Body of pancreas (tissue), 4 donors: ENCODE measurements around the gene TMEM182. TPM values are rescaled to one million over a fixed set of nuclear protein-coding genes. Genes with fewer than 3 reads are reported as not detected.

ENCODE experiments used
- ATAC-seq: fragments of 150-250 bp; one replicate; pipeline ENCODE4 v1.9.1; 2016
- DNase-seq, 4 donors: peaks; one replicate each; pipeline ENCODE4 v3.0.0-alpha.2; 2019
- H3K27ac ChIP-seq, 4 donors: fragments of 200-600 bp; sonication (generic); 1 replicate in 3 of 4; 2 replicates in 1 of 4; pipeline versions ENCODE4 v1.5.1 to v1.6.1; 2016 to 2019; ENCODE audit warnings: mild to moderate bottlenecking in 1 of 4, mixed read lengths in 1 of 4, moderate library complexity in 1 of 4
- H3K27me3 ChIP-seq, 2 donors: fragments of 200-600 bp; sonication (generic); one replicate each; pipeline ENCODE4 v1.6.0; 2016; ENCODE audit warnings: mild to moderate bottlenecking in 1 of 2
- H3K36me3 ChIP-seq, 2 donors: fragments of 200-600 bp; sonication (generic); replicated peaks in 1 of 2; 2 replicates each; pipeline ENCODE4 v1.5.1; 2016; ENCODE audit warnings: low read depth in 2 of 2; ENCODE audit not compliant: insufficient read depth in 1 of 2
- H3K4me1 ChIP-seq: fragments of 200-600 bp; sonication (generic); one replicate; pipeline ENCODE4 v1.6.0; 2016
- H3K4me3 ChIP-seq, 2 donors: fragments of 200-600 bp; sonication (generic); 1 replicate in 1 of 2; 2 replicates in 1 of 2; pipeline ENCODE4 v1.5.1; 2016 to 2019
- H3K9me3 ChIP-seq, 3 donors: fragments of 200-600 bp; sonication (generic); 1 replicate in 2 of 3; 2 replicates in 1 of 3; pipeline ENCODE4 v1.5.1; 2016
- CTCF ChIP-seq, 7 experiments: fragments of 450-650 bp in 4 of 7; fragments of 200-600 bp in 3 of 7; sonication (generic) in 3 of 7; IDR thresholded peaks; one replicate each; pipeline ENCODE4 v1.5.1; 2016 to 2019; ENCODE audit warnings: antibody characterized with exemption in 7 of 7
- POLR2A ChIP-seq, 3 donors: fragments of 450-650 bp; IDR thresholded peaks; one replicate each; pipeline ENCODE4 v1.6.1; 2016; ENCODE audit warnings: antibody characterized with exemption in 3 of 3, mild to moderate bottlenecking in 2 of 3
- WGBS, 2 donors: methylation state at CpG; one replicate each; pipeline ENCODE4 v1.1.5; 2017; 5-methylcytosine and 5-hydroxymethylcytosine counted together
- intact Hi-C: fragments of 100-400 bp; cut with DNase I; formaldehyde crosslinking; loops from one replicate; pipeline ENCODE4 v1.15.1; 2023
- total RNA-seq, 2 donors: library from RNA; depleted of rRNA; stranded (reverse); fragments of >200 nt; gene quantifications; one replicate each; pipeline ENCODE4 v1.1.0, GENCODE V29; 2016

Gene TMEM182
- total RNA-seq, 2 donors from 2014 or later: 0.33 to 1.8 TPM

GRCh38 chr2:102843764-102844443 is 82.1 kb downstream of the TMEM182 start:
- intact Hi-C loops: no loop called here
- Histone ChIP-seq H3K36me3 (no peaks in the 10 kb centered on the region), H3K27ac (no peak overlapping the region), H3K27me3 (no peaks in the 10 kb centered on the region), H3K4me3 (no peak overlapping the region), H3K9me3 (no peaks in the 10 kb centered on the region), H3K4me1 (no peaks in the 10 kb centered on the region)
- no peak for TF ChIP-seq CTCF (IDR thresholded peaks at IDR 0.05)
- TF ChIP-seq POLR2A (IDR thresholded peaks at IDR 0.05): no peak
- ATAC-seq (no peak), DNase-seq (no peak)
- 40 to 53% methylated on average over 4 of the region's 4 CpGs for WGBS, 2 donors

GRCh38 chr2:102844911-102845310 is 83.1 kb downstream of the TMEM182 start:
- intact Hi-C loops: no loop called here
- DNase-seq (no peak), ATAC-seq (no peak)
- Histone ChIP-seq H3K9me3 (no peaks in the 10 kb centered on the region), H3K4me1 (no peaks in the 10 kb centered on the region), H3K27me3 (no peaks in the 10 kb centered on the region), H3K27ac (no peak overlapping the region), H3K4me3 (no peak overlapping the region), H3K36me3 (no peaks in the 10 kb centered on the region)
- 85 to 88% methylated on average over 3 of the region's 3 CpGs for WGBS, 2 donors
- TF ChIP-seq CTCF (IDR thresholded peaks at IDR 0.05) (no peak), POLR2A (IDR thresholded peaks at IDR 0.05) (no peak)

GRCh38 chr2:102848366-102848839 is 86.6 kb downstream of the TMEM182 start:
- ATAC-seq: peak; percentile 83
- no peak for TF ChIP-seq POLR2A (IDR thresholded peaks at IDR 0.05)
- TF ChIP-seq CTCF (IDR thresholded peaks at IDR 0.05): peak in 4 of 7 experiments; percentile 10 to 21 (median 15)
- Histone ChIP-seq H3K36me3 (no peaks in the 10 kb centered on the region), H3K27ac (no peak overlapping the region), H3K4me3 (no peak overlapping the region), H3K27me3 (no peaks in the 10 kb centered on the region), H3K4me1 (no peaks in the 10 kb centered on the region), H3K9me3 (no peaks in the 10 kb centered on the region)
- peak; percentile 73 to 87 (median 82) for DNase-seq
- WGBS, 2 donors: 5 to 7% methylated on average over 10 to 12 of the region's 12 CpGs
- intact Hi-C loops: no loop called here

GRCh38 chr2:102850888-102851287 is 89.1 kb downstream of the TMEM182 start:
- no peak for ATAC-seq
- H3K4me1 ChIP-seq: no peaks in the 10 kb centered on the region
- H3K27ac ChIP-seq: no peak overlapping the region
- TF ChIP-seq POLR2A (IDR thresholded peaks at IDR 0.05) (no peak), CTCF (IDR thresholded peaks at IDR 0.05) (no peak)
- no peak overlapping the region for H3K4me3 ChIP-seq
- H3K27me3 ChIP-seq: no peaks in the 10 kb centered on the region
- H3K9me3 ChIP-seq: peaks cover 0 to 4% (median 0%) of the 10 kb centered on the region in 3 donors
- intact Hi-C loops: no loop called here
- WGBS, 2 donors: 67 to 89% methylated on average over 3 to 6 of the region's 6 CpGs
- no peaks in the 10 kb centered on the region for H3K36me3 ChIP-seq
- DNase-seq: no peak

GRCh38 chr2:102852867-102853266 is 91.0 kb downstream of the TMEM182 start:
- Histone ChIP-seq H3K36me3 (no peaks in the 10 kb centered on the region), H3K4me1 (no peaks in the 10 kb centered on the region), H3K27me3 (no peaks in the 10 kb centered on the region), H3K4me3 (no peak overlapping the region), H3K27ac (no peak overlapping the region), H3K9me3 (peaks cover 0 to 4% (median 0%) of the 10 kb centered on the region in 3 donors)
- intact Hi-C loops: no loop called here
- TF ChIP-seq POLR2A (IDR thresholded peaks at IDR 0.05) (no peak), CTCF (IDR thresholded peaks at IDR 0.05) (no peak)
- WGBS, 2 donors: 73 to 83% methylated on average over 3 of the region's 3 CpGs
- ATAC-seq (no peak), DNase-seq (no peak)
